H7 (cell line): ENCODE results near the gene PTPRG. TPM values are rescaled to one million over a fixed set of nuclear protein-coding genes. Genes with fewer than 3 reads are reported as not detected.
"Not testable (repeated sequence)": the region's sequence is repeated elsewhere in the genome, so short reads cannot be mapped to it uniquely, and the experiment has no call there.

ENCODE experiments used
- DNase-seq: peaks from one replicate; pipeline ENCODE4 v3.0.0; 2012
- H3K27me3 ChIP-seq: 2 replicates; pipeline ENCODE4 v1.6.0; 2011; ENCODE audit warnings: mild to moderate bottlenecking, low read length; ENCODE audit not compliant: control insufficient read depth, insufficient read depth
- H3K36me3 ChIP-seq: replicated peaks from 2 replicates; pipeline ENCODE4 v1.5.1; 2011; ENCODE audit warnings: low read length; ENCODE audit not compliant: control insufficient read depth, insufficient read depth
- H3K4me3 ChIP-seq: 2 replicates; pipeline ENCODE4 v1.5.1; 2011; ENCODE audit warnings: low read depth, mild to moderate bottlenecking, control low read depth, low read length, moderate library complexity; ENCODE audit not compliant: insufficient read depth
- total RNA-seq: library from RNA; depleted of rRNA; stranded (reverse); fragments of >200 nt; shearing (Covaris generic); gene quantifications from 2 replicates; pipeline ENCODE4 v1.2.3, GENCODE V29; 2014

Gene PTPRG
- total RNA-seq, 1 experiment from 2014 or later, result 54.4 TPM

DNA sequence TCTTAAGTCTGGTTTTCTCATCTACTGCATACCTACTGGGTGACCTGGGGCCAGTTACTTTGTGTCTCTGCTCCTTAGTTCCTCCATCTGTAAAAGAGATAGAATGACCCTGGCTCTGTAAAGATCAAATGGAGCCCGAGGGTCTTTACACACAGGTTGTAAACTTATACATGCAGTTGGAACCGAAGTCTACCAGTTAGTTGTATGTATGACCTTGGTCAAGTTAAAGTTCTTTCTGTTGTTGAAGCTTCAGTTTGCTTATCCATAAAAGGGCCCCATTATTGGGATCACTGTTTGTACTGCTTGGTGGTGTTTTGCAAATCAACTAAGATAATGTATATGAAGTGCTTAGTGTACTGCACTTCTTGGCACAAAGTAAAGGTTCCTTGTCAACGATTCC, 186.9 kb downstream of the PTPRG start:
- DNase-seq, result no peak

DNA sequence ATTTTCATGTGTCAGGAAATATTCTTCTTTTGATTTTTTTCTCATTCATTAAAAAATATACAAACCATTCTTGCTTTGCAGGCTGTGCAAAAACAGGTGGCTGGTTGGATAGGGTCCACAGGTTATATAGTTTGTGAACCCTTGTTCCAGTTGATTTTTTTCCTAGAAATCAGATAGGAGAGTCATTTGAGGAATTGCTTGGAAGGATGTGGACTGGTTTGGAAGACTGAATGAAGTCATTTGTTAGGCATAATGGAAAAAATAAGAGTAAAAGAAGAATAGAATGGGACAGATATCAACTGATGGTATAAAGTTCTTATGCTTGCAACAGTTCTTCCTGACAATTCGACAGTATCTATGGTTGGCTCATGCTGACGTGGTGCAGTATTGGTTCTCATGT, 189.4 kb downstream of the PTPRG start:
- DNase-seq, result no peak
- Histone ChIP-seq H3K36me3 (peaks cover 1% of the 10 kb centered on the region), H3K4me3 (no peak overlapping the region), H3K27me3 (no peaks in the 10 kb centered on the region)

More for the DNA sequence above, 186.9 kb downstream of the PTPRG start:
- no peaks in the 10 kb centered on the region for H3K27me3 ChIP-seq
- no peak overlapping the region for H3K4me3 ChIP-seq
- no peaks in the 10 kb centered on the region; the same call in 1 of the 2 replicates for H3K36me3 ChIP-seq

DNA sequence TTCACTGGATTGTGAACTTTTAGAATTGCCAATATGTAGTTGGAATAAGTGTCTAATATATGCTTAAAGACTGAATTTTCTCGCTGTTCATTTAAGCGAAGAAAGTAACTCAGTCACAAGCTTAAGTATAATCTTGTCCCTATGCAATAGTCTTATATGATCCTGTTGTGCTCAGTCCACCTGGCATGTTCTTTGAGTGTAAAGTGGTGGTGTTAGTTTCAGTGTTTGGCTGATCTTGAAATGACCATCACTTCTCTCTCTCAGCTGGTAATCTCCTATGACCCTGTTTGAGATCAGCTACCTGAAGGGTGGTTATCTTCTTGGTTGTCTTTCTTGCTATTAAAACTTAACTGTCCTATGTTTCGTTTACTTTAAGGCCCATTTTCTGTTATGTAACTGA, 197.5 kb downstream of the PTPRG start:
- Histone ChIP-seq H3K36me3 (peaks cover 3% of the 10 kb centered on the region), H3K27me3 (no peaks in the 10 kb centered on the region), H3K4me3 (no peak overlapping the region)
- no peak for DNase-seq

DNA sequence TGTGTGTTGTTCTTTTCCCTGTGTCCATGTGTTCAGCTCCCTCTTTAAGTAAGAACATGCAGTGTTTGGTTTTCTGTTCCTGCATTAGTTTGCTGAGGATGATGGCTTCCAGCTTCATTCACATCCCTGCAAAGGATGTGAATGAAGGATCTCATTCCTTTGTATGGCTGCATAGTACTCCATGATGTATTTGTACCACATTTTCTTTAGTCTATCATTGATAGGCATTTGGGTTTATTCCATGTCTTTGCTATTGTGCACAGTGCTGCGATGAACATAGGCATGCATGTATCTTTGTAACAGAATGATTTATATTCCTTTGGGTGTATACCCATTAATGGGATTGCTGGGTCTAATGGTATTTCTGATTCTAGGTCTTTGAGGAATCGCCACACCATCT, 199.4 kb downstream of the PTPRG start:
- H3K4me3 ChIP-seq, H3K36me3 ChIP-seq, DNase-seq, H3K27me3 ChIP-seq: not testable (repeated sequence)

DNA sequence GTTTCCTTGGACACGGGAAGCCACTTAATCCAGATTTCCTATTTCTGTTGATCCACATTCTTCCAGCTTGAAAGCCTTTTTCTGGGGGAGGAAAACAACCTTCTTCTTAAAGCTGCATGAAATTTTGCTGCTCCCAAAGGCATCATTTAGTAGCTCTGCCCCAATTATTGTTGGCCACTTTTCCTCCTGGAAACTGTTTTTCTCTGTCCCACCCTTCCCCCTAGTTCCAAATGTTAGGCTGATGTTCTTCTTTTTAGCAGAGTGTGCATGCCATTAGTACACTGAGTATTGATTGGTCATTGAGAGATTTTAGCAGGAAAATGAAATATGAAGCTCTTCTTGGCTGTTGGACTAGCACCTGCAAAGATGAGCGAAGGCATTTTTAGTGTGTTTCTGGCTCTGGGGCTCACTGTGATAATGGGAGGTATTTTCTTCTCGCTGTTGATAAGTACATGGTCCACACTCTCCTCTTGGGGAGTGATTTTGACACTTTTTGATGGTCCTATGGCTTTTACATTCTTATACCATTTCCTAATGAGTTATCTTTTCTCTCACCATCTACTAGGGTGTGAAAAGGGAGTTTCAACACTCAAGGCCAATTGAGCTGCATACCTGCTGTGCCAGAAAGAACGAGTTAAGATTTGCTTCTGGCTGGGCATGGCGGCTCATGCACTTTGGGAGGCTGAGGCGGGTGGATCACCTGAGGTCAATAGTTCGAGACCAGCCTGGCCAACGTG, 200.5 kb downstream of the PTPRG start:
- H3K36me3 ChIP-seq, result no peaks in the 10 kb centered on the region
- H3K4me3 ChIP-seq, result no peak overlapping the region
- no peak for DNase-seq
- H3K27me3 ChIP-seq, result no peaks in the 10 kb centered on the region

DNA sequence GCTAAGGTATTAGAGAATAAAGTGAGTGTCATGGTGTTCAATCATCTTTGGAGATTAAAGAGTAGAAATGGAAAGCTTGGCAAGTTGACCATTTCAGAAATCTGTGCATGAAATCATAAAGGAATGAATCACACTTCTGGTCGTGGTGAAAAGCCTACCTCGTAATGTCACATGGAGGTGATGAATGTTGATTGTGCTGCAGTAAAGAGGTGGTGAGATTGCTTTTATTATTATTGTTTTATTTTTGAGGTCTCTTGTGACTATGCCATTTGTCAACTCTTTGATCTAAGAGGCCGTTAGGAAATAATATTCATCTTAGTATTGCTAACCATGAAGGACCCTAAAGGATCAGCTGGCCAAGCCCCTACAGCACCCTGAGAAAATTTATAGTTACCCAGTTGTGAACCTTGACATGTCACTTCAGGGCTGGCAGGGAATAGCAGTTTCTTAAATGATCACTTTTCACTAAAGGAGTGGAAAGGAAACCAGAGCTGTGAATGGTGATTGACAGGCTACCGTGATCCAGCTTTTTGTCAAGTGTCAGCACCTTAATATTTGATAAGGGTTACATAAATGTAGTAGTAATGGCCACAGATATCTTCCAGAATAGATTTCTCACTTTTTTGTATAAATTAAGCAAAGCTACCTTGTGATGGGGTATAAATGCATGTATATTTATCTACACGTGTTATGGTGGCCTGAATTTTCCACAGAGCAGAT, 203.9 kb downstream of the PTPRG start:
- no peak overlapping the region for H3K4me3 ChIP-seq
- DNase-seq, result no peak
- H3K27me3 ChIP-seq, result no peaks in the 10 kb centered on the region
- no peaks in the 10 kb centered on the region for H3K36me3 ChIP-seq

DNA sequence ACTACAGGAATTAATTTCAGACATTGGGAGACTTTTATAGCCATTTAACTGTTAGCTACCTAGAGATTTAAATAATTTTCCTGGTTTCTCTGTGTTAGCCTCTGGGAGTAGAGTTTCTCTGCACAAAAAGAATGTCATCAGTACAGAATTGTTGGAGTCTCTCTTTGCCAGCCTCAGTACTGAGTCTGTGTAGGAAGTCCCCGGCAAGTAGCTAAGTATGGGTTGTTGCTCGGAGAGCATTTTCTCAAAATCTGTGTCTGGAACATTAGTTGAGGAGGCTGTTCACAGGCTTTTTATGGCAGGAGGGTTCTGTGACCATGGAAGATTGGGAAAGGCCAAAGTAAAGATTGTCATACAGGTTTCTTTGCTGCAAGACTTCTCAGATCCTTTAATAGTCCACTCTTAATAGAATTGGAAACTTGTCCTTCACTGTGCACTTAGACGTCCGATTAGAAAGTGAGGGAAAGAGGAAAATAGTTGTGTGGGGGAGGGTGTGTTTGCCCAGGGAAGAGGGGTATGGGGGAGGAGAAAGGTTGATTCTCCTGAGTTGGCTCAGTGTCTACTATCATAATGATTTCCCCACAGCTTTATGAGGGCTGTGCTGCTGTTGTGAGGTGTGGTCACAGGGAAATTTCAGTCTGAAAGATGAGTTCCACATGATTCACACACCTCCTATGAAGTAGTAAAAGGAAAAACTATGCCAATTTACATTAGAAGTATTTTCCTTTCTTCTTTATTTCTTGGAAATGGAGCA, 207.1 kb downstream of the PTPRG start:
- Histone ChIP-seq H3K27me3 (no peaks in the 10 kb centered on the region), H3K36me3 (no peaks in the 10 kb centered on the region), H3K4me3 (no peak overlapping the region)
- DNase-seq, result no peak

DNA sequence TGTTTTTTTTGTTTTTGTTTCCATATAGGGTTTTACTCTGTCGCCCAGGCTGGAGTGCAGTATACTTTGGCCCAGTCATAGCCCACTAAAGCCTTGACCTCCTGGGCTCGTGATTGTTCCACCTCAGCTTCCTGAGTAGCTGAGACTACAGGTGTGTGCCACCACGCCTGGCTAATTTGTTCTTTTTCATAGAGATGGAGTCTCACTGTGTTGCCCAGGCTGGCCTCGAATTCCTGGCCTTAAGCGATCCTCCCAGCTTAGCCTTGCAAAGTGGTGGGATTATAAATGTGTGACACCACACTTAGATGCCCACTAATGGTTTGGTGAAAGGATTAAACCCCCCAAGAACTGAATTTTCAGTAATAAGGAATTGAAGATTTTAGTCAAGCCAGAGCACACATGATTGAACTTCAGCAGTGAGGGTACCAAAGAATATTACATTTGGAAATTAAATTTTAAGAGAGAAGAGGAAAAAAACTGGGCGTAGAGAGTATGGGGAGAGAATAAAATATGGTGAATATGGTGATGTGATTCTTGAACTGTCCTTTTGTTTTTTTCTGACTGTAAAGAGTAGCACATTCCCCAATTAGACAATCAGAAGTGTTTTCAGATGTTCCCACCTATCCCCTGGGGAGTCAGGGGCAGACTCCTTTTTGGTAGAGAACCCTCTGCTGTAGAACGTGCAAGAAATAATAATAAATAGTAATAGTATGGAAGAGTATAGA, 208.1 kb downstream of the PTPRG start:
- Histone ChIP-seq H3K4me3 (no peak overlapping the region), H3K36me3 (no peaks in the 10 kb centered on the region), H3K27me3 (no peaks in the 10 kb centered on the region)
- no peak for DNase-seq

DNA sequence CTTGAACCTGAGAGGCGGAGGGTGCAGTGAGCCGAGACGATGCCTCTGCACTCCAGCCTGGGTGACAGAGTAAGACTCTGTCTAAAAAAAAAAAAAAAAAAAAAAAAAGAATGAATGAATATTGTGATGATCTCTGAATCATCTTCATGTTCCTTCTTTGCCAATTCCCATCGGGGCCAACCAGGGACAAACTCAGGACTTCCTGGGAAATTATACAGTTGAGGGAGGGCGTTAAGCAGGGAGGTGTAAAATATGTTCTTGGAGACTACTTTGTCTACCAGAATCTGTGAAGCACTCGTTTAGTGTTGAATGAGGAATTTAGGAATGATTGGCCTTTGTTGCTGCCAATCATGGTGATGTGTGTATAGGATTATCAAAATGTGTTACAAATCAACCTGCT, 210.6 kb downstream of the PTPRG start:
- Histone ChIP-seq H3K36me3 (no peaks in the 10 kb centered on the region; the same call in 1 of the 2 replicates), H3K4me3 (no peak overlapping the region), H3K27me3 (no peaks in the 10 kb centered on the region)
- no peak for DNase-seq

DNA sequence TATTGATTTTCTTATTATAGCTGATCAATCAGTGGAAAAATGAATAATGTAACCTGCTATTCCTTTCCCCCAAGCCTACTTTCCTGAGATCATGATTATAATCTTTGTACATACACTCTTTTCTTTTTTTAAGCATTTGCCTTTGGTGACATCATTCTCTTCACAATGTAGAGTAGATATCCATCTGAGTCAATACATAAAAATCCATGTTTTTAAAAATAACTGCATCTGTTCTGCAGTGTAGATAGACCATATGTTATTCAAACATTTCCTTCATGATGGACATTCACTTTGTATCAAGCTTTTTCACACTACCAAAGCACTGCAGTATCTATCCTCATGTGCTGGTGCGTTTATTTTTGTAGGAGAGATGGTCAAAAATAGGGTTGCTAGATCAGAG, 211.1 kb downstream of the PTPRG start:
- no peak for DNase-seq
- H3K36me3 ChIP-seq, result no peaks in the 10 kb centered on the region; the same call in 1 of the 2 replicates
- H3K27me3 ChIP-seq, result no peaks in the 10 kb centered on the region
- H3K4me3 ChIP-seq, result no peak overlapping the region

DNA sequence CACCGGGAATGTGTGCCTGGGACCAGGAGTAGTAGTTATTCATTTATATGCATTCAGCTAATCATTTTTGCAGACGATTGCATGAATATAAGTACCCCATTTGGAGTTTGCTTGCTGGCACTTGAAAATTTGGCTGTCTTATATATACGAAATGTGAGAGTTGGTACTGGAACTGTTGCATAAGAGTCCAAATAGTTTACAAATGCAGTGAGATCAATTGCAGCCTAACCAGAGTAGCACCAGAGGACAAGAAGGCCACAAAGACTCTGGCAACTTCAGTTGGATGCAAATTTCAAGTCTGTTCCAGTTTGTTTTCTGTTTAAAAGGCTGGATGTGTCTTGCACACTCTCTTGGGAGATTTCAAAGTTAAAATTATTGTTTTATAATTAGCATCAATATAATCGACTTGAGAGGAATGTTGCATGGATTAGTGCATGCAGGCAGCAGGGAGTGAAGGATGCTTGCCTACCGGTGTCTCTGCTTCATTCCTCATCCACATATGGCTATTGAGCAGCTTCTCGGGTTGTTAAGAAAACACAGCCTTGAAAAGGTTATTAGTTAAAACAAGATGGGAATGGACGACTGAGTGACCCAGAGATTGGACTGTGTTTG, 213.0 kb downstream of the PTPRG start:
- H3K27me3 ChIP-seq, result no peaks in the 10 kb centered on the region

DNA sequence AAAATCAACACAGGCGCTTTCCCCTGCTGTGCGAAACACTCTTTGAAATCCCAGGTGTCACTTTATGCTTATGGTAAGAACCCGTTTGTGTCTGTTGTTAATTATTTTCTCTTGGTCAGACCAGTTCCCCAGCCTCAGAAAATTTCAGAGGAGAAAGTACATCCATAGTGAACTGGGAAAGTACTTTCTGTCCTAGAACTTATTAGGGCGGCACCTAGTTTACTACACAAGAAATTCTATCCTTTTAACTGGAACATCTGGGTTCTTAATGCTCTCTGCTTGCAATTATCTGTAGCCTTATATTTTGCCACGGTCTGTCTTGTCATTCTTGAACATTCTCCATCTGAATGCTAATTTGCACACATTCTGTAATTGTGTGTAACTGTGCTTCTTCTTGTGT, 215.0 kb downstream of the PTPRG start:
- no peaks in the 10 kb centered on the region; the same call in 1 of the 2 replicates for H3K36me3 ChIP-seq
- no peak for DNase-seq
- H3K4me3 ChIP-seq, result no peak overlapping the region
- no peaks in the 10 kb centered on the region for H3K27me3 ChIP-seq

More for the DNA sequence above, 213.0 kb downstream of the PTPRG start:
- DNase-seq, result no peak
- H3K4me3 ChIP-seq, result no peak overlapping the region
- H3K36me3 ChIP-seq, result no peaks in the 10 kb centered on the region; the same call in 1 of the 2 replicates

DNA sequence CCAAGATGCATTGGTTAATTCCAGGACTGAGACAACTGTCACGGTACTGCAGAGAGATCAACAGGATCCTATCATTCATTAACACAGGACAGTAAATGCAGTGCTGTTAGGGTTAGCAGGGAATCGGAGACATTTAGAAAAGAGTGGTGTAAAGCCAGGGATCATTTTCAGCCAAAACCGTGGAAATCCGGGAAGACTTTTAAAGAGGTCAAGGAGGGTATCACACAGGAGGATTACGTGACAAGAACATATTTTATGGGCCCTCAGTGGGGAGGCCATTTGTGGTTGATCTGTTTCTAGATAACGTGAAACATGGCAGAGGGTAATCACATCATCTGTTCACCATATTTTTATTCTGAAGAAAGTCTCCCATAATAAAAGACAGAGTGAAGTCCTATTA, 216.1 kb downstream of the PTPRG start:
- Histone ChIP-seq H3K27me3 (no peaks in the 10 kb centered on the region), H3K36me3 (no peaks in the 10 kb centered on the region; the same call in 1 of the 2 replicates), H3K4me3 (no peak overlapping the region)
- DNase-seq, result no peak

DNA sequence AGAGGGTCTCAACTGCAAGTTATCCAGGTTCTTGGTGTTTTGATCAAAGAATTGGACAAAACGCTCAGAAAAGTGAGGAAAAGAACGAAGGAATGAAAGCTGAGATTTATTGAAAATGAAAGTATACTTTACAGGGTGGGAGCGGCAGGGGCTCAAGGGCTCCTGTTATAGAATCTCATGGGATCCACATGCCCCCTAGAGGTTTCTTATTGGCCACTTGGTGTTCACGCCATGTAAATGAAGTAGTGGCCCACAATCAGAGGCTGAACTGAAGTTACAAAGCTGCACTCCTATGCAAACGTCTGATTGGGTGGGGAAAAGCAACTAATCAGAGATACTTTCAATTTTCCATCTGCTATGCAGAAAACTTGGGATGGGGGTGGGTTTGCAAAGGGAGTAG, 216.7 kb downstream of the PTPRG start:
- Histone ChIP-seq H3K36me3 (no peaks in the 10 kb centered on the region; the same call in 1 of the 2 replicates), H3K27me3 (no peaks in the 10 kb centered on the region), H3K4me3 (no peak overlapping the region)
- DNase-seq, result no peak
